HepG2 (cell line): ENCODE data around the gene CPB2. TPM values are rescaled to one million over a fixed set of nuclear protein-coding genes. Genes with fewer than 3 reads are reported as not detected.

ENCODE experiments used
- ARNTL ChIP-seq: sonication (generic); formaldehyde crosslinking; IDR thresholded peaks from 2 replicates; pipeline ENCODE4 v1.4.0; 2020; ENCODE audit warnings: mild to moderate bottlenecking, missing genetic modification reagents
- EED ChIP-seq: sonication (generic); formaldehyde crosslinking; IDR thresholded peaks from 2 replicates; pipeline ENCODE4 v1.5.0; 2020; ENCODE audit warnings: mild to moderate bottlenecking, missing genetic modification reagents
- FOXA1 ChIP-seq, 2 experiments: fragments of 450-650 bp in 1 of 2; sonication (generic) in 1 of 2; formaldehyde crosslinking in 1 of 2; IDR thresholded peaks; 2 replicates each; pipeline versions ENCODE4 v1.4.0 to v1.6.1; 2016 to 2020; ENCODE audit warnings: missing genetic modification reagents in 1 of 2
- HIC2 ChIP-seq: sonication (generic); formaldehyde crosslinking; IDR thresholded peaks from 2 replicates; pipeline ENCODE4 v1.9.0; 2022; ENCODE audit warnings: low read depth, missing genetic modification reagents
- JUND ChIP-seq: sonication (generic); formaldehyde crosslinking; IDR thresholded peaks from 2 replicates; pipeline ENCODE4 v1.8.0; 2022; ENCODE audit warnings: mild to moderate bottlenecking, missing genetic modification reagents
- KDM2A ChIP-seq: sonication (generic); formaldehyde crosslinking; IDR thresholded peaks from 2 replicates; pipeline ENCODE4 v1.4.0; 2020; ENCODE audit warnings: low read depth, missing genetic modification reagents, borderline replicate concordance
- KLF6 ChIP-seq: IDR thresholded peaks from 2 replicates; pipeline ENCODE4 v1.8.0; 2016; ENCODE audit warnings: missing biosample characterization, missing genetic modification reagents
- MAFK ChIP-seq, 2 experiments: IDR thresholded peaks in 1 of 2; conservative IDR thresholded peaks in 1 of 2; 2 replicates each; pipeline ENCODE4 v1.6.1; 2011; ENCODE audit warnings: improper control_type of control experiment in 2 of 2, low read length in 2 of 2
- PAX8 ChIP-seq: sonication (generic); formaldehyde crosslinking; IDR thresholded peaks from 2 replicates; pipeline ENCODE4 v1.8.0; 2022; ENCODE audit warnings: mild to moderate bottlenecking, missing genetic modification reagents, borderline replicate concordance
- POGZ ChIP-seq: sonication (generic); formaldehyde crosslinking; IDR thresholded peaks from 2 replicates; pipeline ENCODE4 v1.4.0; 2020; ENCODE audit warnings: mild to moderate bottlenecking, missing genetic modification reagents
- SMAD3 ChIP-seq: sonication (generic); formaldehyde crosslinking; IDR thresholded peaks from 2 replicates; pipeline ENCODE4 v1.4.0; 2020; ENCODE audit warnings: missing genetic modification reagents
- SOX5 ChIP-seq: IDR thresholded peaks from 2 replicates; pipeline ENCODE4 v1.6.1; 2016; ENCODE audit warnings: borderline replicate concordance
- SRY ChIP-seq: sonication (generic); formaldehyde crosslinking; IDR thresholded peaks from 2 replicates; pipeline ENCODE4 v1.8.0; 2022; ENCODE audit warnings: mild to moderate bottlenecking, missing genetic modification reagents
- TBL1XR1 ChIP-seq: fragments of 150-350 bp; IDR thresholded peaks from 2 replicates; pipeline ENCODE4 v1.6.1; 2014; ENCODE audit warnings: borderline replicate concordance, low read length; ENCODE audit not compliant: partially characterized antibody
- TBX3 ChIP-seq: fragments of 450-650 bp; IDR thresholded peaks from 2 replicates; pipeline ENCODE4 v1.6.1; 2017; ENCODE audit warnings: antibody characterized with exemption, mild to moderate bottlenecking, inconsistent platforms, borderline replicate concordance
- TCF12 ChIP-seq, 2 experiments: fragments of 450-650 bp in 1 of 2; sonication (generic) in 1 of 2; formaldehyde crosslinking in 1 of 2; IDR thresholded peaks; 2 replicates each; pipeline versions ENCODE4 v1.6.1 to v1.8.0; 2017 to 2022; ENCODE audit warnings: antibody characterized with exemption in 1 of 2, mild to moderate bottlenecking in 1 of 2, missing genetic modification reagents in 1 of 2, moderate library complexity in 1 of 2
- TCF7L2 ChIP-seq: IDR thresholded peaks from 2 replicates; pipeline ENCODE4 v1.6.1; 2011; ENCODE audit warnings: mild to moderate bottlenecking, low read depth, low read length, moderate library complexity
- THAP9 ChIP-seq: sonication (generic); formaldehyde crosslinking; IDR thresholded peaks from 2 replicates; pipeline ENCODE4; 2020; ENCODE audit warnings: missing genetic modification reagents, mild to moderate bottlenecking, borderline replicate concordance
- XBP1 ChIP-seq: sonication (generic); formaldehyde crosslinking; IDR thresholded peaks from 2 replicates; pipeline ENCODE4 v1.5.0; 2020; ENCODE audit warnings: missing genetic modification reagents
- ZBTB3 ChIP-seq: sonication (generic); formaldehyde crosslinking; IDR thresholded peaks from 2 replicates; pipeline ENCODE4 v1.4.0; 2020; ENCODE audit warnings: low read depth, mild to moderate bottlenecking, moderate library complexity, missing genetic modification reagents, borderline replicate concordance
- ZNF12 ChIP-seq: sonication (generic); formaldehyde crosslinking; IDR thresholded peaks from 2 replicates; pipeline ENCODE4 v1.5.0; 2020; ENCODE audit warnings: missing genetic modification reagents
- ZNF205 ChIP-seq: IDR thresholded peaks from 2 replicates; pipeline ENCODE4 v1.6.1; 2018; ENCODE audit warnings: missing biosample characterization, missing genetic modification reagents
- ZNF292 ChIP-seq: sonication (generic); formaldehyde crosslinking; IDR thresholded peaks from 2 replicates; pipeline ENCODE4 v1.8.1; 2022; ENCODE audit warnings: mild to moderate bottlenecking, low read depth, missing genetic modification reagents, borderline replicate concordance
- ZNF331 ChIP-seq: sonication (generic); formaldehyde crosslinking; IDR thresholded peaks from 2 replicates; pipeline ENCODE4 v1.4.0; 2020; ENCODE audit warnings: missing genetic modification reagents
- ZNF878 ChIP-seq: sonication (generic); formaldehyde crosslinking; IDR thresholded peaks from 2 replicates; pipeline ENCODE4 v1.8.1; 2023; ENCODE audit warnings: mild to moderate bottlenecking, missing genetic modification reagents, moderate library complexity
- polyA plus RNA-seq, 8 experiments: library from polyadenylated mRNA; depleted of rRNA in 3 of 8; stranded (reverse) in 7 of 8; unstranded in 1 of 8; fragments of >200 nt; fragmentation: Illumina TruSeq in 4 of 8; extraction: Trizol in 4 of 8; gene quantifications; 2 replicates each; pipeline versions ENCODE4 v1.2.1 to v1.2.3, GENCODE V29; 2011 to 2016; ENCODE audit warnings: low read depth in 4 of 8, missing spikeins in 1 of 8, mixed read lengths in 1 of 8; ENCODE audit not compliant: insufficient read depth in 1 of 8
- total RNA-seq, 5 experiments: library from RNA; depleted of rRNA; stranded (reverse); fragments of >200 nt; fragmentation: Illumina TruSeq; extraction: Trizol; gene quantifications; 2 replicates each; pipeline ENCODE4 v1.2.3, GENCODE V29; 2016; ENCODE audit warnings: low read depth in 1 of 5
- TF ChIP-seq, protein P1 (sequence below): IDR thresholded peaks from 2 replicates; pipeline ENCODE4 v1.6.1; 2016; ENCODE audit warnings: missing genetic modification reagents, missing compliant biosample characterization

CPB2 gene
- total and polyA plus RNA-seq, 2 of the 13 experiments (the other 11 are each of a cell fraction or from before 2014, with no cell fraction given) = 125 to 140 TPM

- TF ChIP-seq ZNF878 (no peak), HIC2 (CRISPR knock-in tag) (no peak), SOX5 (peak; percentile 98), TCF12 (IDR thresholded peaks at IDR 0.05) (no peak), TCF12 (CRISPR knock-in tag; IDR thresholded peaks at IDR 0.05) (no peak; the same call in 1 of the 2 replicates), EED (CRISPR knock-in tag) (no peak), ZNF12 (CRISPR knock-in tag) (0 out of 2 replicates have a peak, but pooled peaks have one; percentile 12), FOXA1 (IDR thresholded peaks at IDR 0.05) (peak; percentile 98), FOXA1 (CRISPR knock-in tag; IDR thresholded peaks at IDR 0.05) (peak; percentile 98), ZNF292 (CRISPR knock-in tag) (no peak), POGZ (peak; percentile 54; the same call in 1 of the 2 replicates), KLF6 (CRISPR knock-in tag) (peak; percentile 42; the same call in 1 of the 2 replicates), XBP1 (CRISPR knock-in tag) (peak; percentile 31; the same call in 1 of the 2 replicates), TBL1XR1 (peak; percentile 66), PAX8 (CRISPR knock-in tag) (no peak), TCF7L2 (peak; percentile 57; the same call in 1 of the 2 replicates), ZBTB3 (CRISPR knock-in tag) (no peak), ZNF331 (CRISPR knock-in tag) (peak; percentile 85), ARNTL (CRISPR knock-in tag) (no peak), KDM2A (CRISPR knock-in tag) (no peak), SMAD3 (CRISPR knock-in tag) (peak; percentile 63), TBX3 (peak; percentile 63; the same call in 1 of the 2 replicates), MAFK (conservative IDR thresholded peaks at IDR 0.05 in 1 of 2, IDR thresholded peaks at IDR 0.05 in 1 of 2; ENCODE audit: low read length in 2 of 2) (0 out of 4 replicates have a peak, but pooled peaks of 1 of the 2 experiments have one; percentile 2), ZNF205 (CRISPR knock-in tag) (peak; percentile 54), SRY (CRISPR knock-in tag) (no peak), JUND (0 out of 2 replicates have a peak, but pooled peaks have one; percentile 16), THAP9 (CRISPR knock-in tag) (no peak)
- TF ChIP-seq, protein P1, sequence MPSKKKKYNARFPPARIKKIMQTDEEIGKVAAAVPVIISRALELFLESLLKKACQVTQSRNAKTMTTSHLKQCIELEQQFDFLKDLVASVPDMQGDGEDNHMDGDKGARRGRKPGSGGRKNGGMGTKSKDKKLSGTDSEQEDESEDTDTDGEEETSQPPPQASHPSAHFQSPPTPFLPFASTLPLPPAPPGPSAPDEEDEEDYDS = peak; percentile 29; the same call in 1 of the 2 replicates
Observed at GRCh38 chr13:46143184-46143701, 38.4 kb upstream of the CPB2 start (continued).
